ENCODE results near the gene KCNMA1.

KCNMA1 gene

DNA sequence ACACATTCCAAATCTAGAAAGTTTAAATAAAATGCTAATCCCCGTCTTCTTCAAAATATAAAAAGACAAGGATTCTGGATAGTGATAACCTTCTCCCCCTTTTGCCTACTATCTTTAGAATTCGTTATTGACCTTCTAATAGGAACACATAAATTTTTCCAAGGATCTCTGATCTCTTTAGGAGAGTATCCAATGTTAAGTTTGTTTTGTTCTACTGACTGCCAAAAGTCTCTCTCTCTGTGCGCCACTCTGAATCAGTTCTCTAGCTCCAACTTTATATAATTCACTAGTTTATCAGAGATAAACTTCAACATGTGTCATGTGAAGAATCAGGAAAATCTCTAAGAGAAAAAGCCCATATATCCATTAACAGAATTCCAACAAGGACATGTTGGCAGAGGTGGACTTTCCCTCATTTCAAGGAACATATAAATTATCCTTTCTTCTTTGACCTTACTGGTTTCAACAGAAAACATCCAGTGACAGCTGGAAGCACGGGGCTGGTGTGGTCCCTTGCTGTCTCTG, 615.6 kb downstream of the KCNMA1 start:
- TF ChIP-seq, protein P1, sequence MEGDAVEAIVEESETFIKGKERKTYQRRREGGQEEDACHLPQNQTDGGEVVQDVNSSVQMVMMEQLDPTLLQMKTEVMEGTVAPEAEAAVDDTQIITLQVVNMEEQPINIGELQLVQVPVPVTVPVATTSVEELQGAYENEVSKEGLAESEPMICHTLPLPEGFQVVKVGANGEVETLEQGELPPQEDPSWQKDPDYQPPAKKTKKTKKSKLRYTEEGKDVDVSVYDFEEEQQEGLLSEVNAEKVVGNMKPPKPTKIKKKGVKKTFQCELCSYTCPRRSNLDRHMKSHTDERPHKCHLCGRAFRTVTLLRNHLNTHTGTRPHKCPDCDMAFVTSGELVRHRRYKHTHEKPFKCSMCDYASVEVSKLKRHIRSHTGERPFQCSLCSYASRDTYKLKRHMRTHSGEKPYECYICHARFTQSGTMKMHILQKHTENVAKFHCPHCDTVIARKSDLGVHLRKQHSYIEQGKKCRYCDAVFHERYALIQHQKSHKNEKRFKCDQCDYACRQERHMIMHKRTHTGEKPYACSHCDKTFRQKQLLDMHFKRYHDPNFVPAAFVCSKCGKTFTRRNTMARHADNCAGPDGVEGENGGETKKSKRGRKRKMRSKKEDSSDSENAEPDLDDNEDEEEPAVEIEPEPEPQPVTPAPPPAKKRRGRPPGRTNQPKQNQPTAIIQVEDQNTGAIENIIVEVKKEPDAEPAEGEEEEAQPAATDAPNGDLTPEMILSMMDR (IDR thresholded peaks at IDR 0.05; ENCODE audit: low read depth, low read length), result no peak
- H3K4me3 ChIP-seq (ENCODE audit: low read depth, low read length), result no peak overlapping the region
- in situ Hi-C loops (cut with HindIII; ENCODE audit: low sequenced_read_pairs), result no loop called here
- no peak for DNase-seq (ENCODE audit: low read depth, low spot score)

DNA sequence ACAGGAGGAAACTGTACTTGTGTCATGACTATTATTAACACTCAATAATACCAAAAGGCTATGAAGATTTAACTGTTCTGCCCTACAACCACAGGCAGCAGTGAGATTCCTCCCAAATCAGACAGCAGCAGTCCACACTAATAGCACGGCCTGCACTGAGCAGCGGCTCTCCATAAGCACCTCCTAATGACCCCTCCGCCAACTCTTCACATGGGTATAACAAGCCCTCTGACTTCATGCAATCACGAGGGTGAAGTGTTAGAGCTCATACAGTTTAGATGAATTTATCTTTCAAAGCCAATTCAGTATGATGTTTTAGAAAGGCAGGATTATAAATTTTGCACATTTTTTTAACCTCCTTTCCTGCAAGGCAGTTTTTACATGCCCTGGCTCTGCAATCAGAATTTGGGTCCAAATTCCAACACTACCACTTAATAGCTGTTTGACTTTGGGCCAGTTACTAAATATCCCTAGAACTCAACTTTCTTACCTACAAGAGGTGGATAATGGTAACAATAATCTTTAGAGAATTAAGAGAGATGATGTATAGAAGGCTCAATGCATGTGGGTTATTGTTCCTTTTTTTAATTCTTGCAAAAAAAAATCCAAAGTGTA, 617.1 kb downstream of the KCNMA1 start:
- DNase-seq (ENCODE audit: low read depth, low spot score), result no peak
- in situ Hi-C loops (cut with HindIII; ENCODE audit: low sequenced_read_pairs), result no loop called here
- H3K4me3 ChIP-seq (ENCODE audit: low read depth, low read length), result no peak overlapping the region
- TF ChIP-seq, protein P1 (IDR thresholded peaks at IDR 0.05; ENCODE audit: low read depth, low read length), result no peak

DNA sequence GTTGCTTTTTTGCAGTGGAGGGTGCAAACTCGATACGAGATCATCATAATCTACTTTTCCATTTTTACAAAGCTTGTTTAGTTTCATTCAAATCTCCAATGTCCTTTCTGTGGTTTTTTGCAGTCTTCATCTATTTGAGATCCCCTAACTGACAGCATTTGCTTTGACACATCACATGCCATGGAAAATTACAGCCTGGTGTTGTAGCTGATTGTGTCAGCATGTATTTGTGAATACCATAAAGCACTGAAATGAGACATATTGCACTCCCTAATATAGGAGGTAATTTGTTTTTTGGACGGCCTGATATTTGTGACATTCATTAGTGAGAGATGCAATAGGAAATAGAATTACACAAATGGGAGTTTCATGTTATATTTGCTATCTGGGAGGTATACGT, 620.8 kb downstream of the KCNMA1 start:
- TF ChIP-seq, protein P1 (IDR thresholded peaks at IDR 0.05; ENCODE audit: low read depth, low read length), result no peak
- in situ Hi-C loops (cut with HindIII; ENCODE audit: low sequenced_read_pairs), result no loop called here
- no peak for DNase-seq (ENCODE audit: low read depth, low spot score)
- no peak overlapping the region for H3K4me3 ChIP-seq (ENCODE audit: low read depth, low read length)

DNA sequence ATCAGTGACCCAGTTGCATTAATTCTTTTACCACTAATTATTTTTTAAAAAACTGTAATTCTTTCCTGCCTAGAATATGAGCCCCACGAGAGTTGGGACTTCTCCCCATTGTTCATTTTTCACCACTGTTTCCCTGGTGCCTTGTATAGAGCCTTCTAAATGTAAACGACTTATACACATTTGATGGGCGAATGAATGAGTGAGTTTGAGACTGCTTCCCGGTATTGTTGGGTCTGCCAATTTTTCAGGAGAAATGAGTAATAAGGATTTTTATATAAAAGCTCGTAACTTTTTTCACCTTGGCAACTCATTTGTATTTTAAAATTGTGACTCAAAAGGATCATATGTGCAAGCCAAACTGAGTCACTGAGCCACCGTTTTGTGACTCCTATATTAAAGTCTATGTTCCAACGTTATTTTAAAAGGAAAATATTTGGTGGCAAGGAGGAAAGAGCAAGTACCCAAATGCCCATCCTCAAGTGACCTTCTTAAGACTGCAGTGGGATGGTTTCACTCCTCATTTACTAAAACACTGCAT, 621.3 kb downstream of the KCNMA1 start:
- in situ Hi-C loops (cut with HindIII; ENCODE audit: low sequenced_read_pairs), result no loop called here
- no peak for DNase-seq (ENCODE audit: low read depth, low spot score)
- no peak overlapping the region for H3K4me3 ChIP-seq (ENCODE audit: low read depth, low read length)
- TF ChIP-seq, protein P1 (IDR thresholded peaks at IDR 0.05; ENCODE audit: low read depth, low read length), result no peak

DNA sequence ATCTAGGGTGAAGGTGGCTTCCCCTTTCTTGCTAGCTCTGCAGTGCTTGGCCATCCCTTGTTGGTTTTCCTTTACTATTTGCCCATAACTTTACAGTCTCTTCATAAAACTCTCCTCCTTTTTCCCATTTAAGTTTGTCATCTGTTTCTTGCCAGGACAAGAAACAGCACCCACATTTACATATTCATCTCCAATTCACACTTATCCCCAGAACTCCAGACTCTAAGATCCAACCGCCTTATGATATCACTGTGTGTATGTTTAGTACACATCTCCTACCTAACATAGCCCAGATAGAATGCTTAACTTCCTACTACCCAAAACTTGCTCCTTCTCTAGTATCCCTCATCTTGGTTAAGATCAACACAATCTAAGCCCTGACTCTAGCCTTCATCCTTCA, 622.2 kb downstream of the KCNMA1 start:
- DNase-seq (ENCODE audit: low read depth, low spot score), result no peak
- no peak overlapping the region for H3K4me3 ChIP-seq (ENCODE audit: low read depth, low read length)
- in situ Hi-C loops (cut with HindIII; ENCODE audit: low sequenced_read_pairs), result no loop called here
- TF ChIP-seq, protein P1 (IDR thresholded peaks at IDR 0.05; ENCODE audit: low read depth, low read length), result no peak

DNA sequence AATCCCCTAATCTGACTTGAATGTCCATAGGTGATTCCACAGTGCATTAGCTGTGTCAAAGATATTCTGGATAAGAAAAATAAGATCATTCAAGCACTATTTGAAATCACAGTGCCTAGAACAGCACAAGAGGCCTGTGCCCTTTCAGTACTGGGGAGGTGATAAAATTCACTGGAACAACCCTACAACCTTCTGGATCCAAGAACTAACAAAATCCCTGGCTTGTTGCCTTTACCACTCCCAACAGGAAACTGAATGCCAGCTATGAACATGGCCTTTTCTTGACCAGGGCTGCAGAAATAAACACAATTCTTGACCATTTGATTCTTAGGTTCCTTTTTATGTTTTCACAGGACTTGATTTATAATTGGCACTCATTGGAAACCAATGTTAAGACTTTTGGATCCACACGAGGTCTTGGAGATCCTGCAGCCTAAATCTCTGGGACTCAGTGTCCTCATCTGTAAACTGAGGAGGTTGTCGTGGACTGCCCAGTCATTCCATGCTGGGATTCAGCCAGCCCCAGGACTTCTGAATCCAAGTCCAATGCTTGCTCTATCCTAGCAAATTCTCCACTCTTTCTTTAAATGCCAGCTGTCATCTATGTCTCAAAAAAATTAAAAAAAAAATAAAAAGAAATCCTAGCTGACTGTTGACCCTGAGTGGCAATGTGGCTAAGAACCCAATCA, 624.7 kb downstream of the KCNMA1 start:
- in situ Hi-C loops (cut with HindIII; ENCODE audit: low sequenced_read_pairs), result no loop called here
- H3K4me3 ChIP-seq (ENCODE audit: low read depth, low read length), result no peak overlapping the region
- DNase-seq (ENCODE audit: low read depth, low spot score), result no peak
- TF ChIP-seq, protein P1 (IDR thresholded peaks at IDR 0.05; ENCODE audit: low read depth, low read length), result no peak
